DMS53 (cell line): Measurements from ENCODE around the gene SBNO2.
"Not testable (repeated sequence)": the region's sequence is repeated elsewhere in the genome, so short reads cannot be mapped to it uniquely, and the experiment has no call there.

Experiments
- DNase-seq: peaks from one replicate; lab custom pipeline; 2025; lab: John Stamatoyannopoulos, UW

The SBNO2 gene

DNA sequence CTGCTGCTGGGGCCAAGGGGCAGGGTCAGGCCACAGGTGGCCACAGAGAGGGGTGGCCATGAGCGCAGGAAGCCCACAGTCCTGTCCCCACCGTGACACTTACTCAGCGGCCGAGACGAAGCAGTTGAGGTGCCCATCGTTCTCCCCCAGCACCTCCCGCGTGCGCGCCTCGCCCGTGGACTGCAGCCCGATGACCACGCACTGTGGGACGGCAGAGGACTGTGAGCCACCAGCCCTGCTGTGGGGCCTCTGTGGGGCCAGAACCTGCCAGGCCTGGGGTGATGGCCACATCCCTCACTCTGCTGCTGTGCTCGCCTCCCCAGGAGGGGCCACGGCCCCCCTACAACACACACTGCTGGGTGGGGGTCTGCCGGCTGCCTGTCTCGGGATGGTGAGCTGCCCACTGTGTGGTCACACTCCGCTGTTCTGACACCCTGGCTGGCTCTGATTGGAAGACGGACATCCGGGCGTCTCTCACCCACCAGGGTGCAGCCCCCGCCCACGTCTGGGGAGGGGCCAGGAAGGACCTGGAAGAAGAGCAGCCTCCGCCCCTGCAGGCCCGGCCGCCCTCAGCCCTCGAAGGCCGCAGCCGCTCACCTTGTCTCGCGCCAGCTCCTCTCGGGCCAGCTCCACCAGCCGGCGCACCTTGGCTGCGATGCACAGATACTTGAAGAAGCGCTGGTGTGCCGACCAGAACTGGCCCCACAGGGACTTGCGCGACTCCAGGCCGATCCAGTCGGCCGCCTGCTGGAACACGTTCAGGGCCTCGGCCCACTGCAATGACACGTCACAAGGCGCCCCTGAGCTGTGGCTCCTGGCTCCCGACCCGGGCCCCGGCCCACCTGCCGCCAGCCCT is 57.1 kb downstream of the SBNO2 start:
- DNase-seq, result no peak

DNA sequence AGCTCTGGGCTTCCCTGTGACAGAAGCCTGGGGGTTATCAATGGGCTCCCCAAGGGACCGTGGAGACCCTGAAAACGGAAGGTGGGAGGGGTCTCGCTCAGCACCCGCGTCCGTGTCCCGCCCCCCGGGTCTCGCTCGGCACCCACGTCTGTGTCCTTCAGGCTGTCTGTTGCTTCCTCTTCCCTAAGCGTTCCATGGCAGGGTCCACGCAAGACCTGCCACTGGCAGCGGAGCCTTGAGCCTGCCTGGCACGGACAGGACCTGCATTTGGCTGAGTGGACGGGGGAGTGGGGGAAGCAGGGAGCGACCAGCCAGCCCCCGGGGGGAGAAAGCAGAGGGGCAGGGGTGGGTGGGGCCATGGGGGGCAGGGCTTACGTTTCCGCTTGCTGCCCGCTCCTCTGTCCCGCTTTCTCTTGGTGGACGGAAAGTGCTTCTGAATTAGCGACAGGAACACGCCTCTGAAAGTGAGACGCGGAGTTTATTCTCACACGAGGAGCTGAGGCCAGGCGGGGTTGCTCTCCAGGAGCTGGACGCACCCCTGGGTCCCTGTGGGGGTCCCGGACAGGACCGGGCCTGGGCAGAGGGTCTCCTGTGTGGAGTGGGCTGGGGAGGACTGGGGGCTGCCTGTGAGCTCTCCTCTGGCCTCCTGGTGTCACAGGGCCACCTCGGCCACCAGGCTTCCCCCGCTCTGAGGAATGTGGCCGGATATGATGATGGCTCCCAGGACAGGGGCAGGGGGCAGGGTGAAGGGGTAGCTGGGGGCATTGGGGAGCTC is 58.2 kb downstream of the SBNO2 start:
- no peak for DNase-seq

DNA sequence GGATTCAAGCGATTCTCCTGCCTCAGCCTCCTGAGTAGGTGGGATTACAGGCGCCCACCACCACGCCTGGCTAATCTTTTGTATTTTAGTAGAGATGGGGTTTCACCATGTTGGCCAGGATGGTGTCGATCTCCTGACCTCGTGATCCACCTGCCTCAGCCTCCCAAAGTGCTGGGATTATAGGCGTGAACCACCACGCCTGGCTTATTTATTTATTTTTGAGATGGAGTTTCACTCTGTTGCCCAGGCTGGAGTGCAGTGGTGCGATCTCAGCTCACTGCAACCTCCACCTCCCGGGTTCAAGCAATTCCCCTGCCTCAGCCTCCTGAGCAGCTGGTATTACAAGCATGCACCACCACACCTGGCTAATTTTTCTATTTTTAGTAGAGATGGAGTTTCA is 59.3 kb downstream of the SBNO2 start:
- DNase-seq, result not testable (repeated sequence)

DNA sequence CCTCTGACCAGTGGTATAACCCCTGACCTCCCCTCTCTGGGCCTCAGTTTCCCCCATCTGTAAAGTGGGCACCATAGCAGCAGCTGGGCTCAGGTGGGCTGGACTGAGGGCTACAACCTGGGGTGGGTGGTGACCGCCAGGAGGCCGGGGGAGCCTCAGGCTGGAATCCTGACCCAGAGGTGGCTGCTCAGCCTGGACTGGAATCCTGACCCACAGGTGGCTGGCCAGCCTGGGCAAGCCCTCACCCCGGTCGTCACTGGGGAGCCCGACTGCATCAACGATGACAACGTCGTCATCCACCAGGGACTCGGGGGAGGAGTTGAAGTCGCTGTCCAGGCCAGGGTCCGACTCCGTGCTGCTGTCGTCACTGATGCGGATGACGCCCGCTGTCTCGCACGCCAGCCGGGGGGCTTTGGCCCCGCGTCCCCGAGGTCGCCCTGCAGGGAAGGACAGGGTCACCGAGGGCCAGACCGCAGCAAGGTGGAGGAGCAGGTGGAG is 60.0 kb downstream of the SBNO2 start:
- DNase-seq, result no peak

DNA sequence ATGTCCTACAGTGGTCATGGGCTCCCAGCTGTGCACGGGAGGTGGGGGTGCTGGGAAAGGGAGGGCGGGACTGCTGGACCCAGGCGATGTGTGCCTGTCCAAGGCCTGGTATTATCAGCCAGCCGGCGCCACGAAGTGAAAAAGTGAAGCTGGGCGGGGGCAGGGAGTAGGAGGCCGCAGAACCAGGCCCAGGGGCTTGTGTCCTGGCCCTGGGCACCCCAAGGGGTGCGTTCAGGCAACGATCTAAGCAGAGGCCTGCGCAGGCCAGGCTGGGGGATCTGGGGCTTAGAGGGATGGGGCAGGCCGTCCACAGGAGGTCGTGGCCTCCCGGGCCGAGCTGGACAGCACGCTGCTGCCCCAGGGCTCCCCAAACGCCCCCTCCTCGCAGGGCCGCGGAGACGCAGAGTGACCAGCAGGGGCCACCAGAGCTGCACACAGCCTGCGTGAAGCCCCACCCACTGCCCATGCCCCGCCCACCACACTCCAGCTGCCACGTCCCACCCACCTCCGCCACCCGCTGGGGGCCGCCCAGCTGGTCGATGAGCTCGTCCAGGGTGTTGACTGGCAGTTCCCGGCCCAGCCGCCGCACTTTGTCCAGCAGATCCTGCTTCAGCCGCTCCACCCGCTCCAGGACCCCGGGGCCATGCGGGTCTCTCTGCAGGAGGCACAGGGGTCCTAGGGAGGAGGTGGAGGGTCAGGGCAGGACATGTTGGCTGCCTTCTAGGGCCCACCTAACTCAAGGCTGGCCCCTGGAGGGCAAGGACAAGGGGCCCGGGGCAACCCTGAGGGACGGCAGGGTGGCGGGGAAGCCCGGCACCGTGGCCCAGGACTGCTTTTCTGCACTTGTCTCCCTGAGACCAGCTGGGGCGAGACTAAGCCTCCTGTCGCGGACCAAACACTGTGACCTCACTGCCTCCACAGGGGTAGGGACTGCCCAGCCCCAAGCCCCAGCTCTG is 60.8 kb downstream of the SBNO2 start:
- peak; percentile 55 for DNase-seq

DNA sequence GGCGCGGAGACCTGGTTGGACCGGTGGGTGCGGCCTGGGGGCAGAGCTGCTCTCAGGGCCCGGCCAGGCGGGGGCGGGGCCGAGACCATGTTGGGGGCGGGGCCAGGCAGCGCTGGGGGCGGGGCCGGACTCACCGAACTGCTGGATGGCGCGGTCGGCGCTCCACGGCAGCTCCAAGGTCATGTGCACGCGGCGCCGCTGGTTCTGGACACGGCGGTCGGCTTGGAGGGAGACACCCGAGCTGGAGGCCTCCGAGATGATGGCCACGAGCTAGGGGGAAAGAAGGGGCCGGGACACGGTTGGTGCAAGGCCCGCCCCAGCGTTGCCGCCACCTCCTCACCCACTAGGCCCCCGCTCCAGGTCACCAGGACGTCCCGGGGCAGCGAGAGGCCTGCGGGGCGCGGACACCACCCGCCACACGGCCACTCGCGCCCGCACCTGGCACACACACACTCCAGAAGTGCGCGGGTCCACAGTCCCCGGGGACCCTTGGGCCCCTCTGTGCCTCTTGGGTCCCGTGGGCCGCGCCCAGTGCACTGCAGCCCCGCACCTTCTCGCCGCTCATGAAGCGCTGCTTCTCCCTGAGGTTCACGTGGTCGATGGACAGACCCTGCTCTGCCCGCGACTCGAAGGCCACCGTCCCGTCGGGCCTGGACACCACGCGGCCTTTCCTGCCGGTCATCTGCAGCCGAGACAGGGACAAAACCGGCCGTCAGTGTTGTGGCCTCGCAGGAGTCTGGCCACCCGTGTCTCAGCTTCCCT is 61.6 kb downstream of the SBNO2 start:
- no peak for DNase-seq

DNA sequence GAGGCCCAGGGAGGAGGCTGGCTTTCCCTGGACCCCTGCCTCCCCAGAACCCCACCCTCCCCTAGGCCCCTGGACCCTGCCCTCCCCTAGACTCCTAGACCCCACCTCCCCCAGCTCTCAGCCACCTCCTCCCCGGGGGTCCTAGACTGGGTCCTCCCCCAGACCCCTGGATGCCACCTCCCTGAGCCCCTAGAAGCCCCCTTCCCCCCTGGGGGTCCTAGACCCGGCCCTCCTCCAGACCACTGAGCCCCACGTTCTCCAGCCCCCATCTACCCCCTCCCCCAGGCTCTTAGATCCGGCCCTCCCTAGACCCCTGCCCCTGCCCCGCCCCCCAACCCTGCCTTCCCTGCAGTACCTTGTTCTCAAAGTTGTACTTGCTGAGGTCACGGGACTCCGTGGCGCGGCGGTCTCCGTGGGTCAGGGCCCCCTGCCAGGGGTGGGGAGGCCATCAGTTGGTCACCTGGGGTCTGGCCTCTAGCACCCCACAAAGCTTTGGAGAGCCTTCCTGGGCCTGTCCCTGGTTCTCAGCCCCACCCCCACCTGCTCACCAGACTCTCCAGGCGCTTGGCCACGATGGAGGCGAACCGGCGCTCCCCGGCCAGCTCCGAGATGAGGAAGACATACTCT is 62.3 kb downstream of the SBNO2 start:
- DNase-seq, result no peak

DNA sequence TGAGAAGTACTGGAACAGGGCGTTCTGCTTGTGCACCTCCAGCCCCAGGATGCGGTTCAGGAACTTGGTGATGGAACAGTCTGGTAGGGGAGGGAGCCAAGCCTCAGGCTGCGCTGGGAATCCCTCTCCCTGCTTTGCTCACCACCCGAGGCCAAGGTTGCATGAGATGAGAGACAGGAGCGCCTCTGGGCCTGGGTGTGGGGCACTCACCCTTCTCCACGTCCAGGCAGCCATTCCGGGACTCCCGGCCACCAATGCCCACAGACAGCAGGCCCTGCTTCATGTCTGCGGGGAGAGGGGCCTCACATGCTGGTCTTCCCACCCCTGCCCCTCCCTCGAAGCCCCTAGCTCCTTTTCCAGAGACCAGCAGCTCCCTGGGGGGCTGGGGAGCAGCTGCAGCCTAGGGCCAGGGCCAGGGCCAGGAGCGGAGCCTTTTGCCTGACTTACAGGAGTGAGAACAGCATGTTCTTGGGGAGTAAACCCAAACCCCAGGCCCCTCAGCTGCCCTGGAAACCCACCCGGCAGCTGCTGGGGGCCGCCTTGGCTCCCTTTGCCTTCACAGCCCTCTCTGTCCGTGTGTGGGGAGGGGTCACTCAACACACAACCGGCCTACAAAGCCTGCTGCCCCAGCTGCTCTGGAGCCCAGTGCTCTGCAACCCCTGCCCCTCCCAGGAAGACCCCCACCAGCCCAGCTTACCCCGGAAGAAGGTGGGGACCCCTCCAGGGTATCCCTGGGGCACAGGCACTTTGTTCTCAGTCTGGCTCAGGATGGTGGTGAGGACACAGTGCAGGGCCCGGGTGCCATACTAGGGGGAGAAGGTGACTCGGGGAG is 63.0 kb downstream of the SBNO2 start:
- DNase-seq, result peak; percentile 45

DNA sequence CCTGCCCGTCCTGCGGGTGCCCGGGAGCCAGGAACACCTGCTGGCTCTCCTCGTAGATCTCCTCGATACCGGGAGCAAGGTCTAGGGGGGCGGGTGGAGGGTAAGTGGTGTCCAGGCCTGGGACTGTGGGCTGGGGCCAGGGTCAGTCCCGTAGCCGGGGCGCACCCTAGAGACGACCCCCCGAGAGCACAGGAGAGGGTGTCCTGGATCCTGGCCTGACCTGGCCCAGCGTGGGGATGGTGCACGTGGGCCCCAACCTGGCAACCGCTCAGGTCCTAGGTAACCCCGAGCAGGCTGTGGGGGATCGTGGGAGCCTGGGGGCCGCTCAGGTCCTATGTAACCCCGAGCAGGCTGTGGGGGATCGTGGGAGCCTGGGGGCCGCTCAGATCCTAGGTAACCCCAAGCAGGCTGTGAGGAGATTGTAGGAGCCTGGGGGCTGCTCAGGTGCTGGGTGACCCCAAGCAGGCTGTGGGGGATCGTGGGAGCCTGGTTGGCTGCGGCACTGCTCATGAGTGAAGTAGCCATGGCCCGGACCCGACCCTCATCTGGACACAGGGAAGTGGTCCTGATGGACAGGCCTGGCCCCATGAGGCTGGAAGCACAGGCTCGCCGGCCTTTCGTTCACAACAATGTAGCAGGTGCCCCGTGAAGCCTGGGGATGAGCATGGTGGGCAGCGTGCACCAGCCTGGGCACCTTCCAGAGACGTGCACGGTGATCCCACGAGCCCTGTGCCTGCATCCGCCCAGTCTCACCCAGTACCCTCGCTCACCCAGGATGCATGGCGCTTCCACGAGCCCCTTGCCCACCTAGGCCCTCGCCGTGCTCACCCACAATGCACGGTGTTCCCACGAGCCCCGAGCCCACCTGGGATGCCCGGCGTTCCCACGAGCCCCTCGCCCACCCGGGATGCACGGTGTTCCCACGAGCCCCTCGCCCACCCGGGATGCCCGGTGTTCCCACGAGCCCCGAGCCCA is 64.1 kb downstream of the SBNO2 start:
- DNase-seq, result no peak

DNA sequence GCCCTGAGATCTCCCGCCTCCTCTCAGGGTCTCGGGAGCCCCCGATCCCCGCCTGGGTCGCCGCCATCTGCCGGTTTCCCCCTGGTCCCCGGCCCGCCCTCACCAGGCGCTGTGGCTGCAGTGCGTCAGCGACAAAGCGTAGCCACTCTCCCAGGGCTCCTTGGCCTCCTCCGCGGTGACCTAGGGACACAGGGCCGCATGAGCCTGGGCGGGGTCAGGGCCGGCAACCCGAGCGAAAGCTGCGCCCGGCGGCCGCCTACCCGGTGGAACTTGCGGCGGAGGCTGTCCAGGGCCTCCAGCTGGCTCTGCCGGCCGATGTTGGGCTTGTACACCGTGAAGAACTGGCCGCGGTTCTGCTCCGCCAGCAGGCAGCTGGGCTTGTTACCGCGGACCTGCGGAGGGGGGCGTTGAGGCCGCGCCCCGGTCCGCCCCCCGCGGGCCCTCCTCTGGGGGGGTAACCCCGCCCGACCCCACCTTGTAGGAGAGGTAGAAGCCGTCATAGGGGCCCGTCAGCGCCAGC is 65.0 kb downstream of the SBNO2 start:
- no peak for DNase-seq

DNA sequence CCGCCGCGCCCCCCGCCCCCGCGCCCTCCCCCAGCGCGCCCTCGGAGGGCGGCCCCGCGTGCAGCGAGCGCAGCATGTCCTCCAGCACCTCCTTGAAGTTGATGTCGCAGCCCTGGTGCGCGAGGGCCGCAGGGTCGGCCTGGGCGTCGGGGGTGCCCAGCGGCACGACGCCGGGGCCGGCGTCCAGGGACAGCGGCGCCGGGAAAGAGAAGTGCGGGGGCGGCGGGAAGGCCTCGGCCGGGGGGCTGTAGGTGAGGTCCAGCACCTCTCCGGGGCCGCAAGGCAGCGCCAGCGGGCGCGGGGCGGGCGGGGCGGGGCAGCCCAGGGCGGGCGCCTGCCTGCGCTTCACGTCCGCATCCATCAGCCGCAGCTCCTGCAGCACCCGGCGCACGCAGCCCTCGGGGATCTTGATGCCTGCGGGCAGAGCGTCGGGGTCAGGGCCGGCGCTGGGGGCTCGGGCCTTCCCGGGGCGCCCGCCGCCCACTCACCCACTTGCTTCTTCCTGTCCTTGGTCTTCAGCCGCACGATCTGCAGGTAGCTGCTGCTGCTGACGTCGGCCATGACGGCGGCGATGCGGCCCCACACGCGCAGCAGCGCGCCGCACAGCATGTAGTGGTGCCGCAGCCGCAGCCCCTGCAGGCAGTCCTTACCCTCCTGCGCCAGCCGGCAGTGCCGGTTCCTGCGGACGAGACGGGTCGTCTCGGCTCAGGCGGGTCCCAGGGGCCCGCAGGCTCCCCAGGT is 65.6 kb downstream of the SBNO2 start:
- no peak for DNase-seq

DNA sequence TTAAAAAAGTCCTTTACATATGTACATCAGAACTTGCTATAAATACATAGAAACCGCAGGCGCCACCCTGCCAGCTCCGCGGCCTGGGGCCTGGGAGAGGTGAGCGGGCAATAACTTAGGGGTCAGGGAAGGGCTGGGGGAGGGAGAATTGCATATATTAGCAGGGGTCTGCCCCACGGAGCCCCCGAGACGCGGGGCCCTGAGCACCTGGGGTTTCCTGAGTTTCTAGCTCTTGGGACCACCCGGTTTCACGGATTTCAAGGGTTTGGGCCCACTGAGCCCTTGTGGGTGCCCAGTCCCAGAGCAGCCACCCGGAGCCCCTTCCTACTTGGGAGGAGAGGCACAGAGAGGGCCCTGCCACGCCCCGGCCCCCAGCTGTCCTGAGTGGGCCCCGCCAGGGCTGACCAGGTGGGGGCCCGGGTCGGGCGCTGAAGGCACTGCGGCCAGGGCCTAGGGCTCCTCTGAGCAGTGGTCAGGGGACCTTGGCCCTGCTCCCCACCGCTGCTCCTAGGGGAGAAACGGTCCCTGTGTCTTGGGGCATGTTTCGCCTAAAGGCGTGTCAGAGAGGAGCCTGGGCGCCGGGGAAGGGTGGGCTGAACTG is 66.3 kb downstream of the SBNO2 start:
- no peak for DNase-seq

DNA sequence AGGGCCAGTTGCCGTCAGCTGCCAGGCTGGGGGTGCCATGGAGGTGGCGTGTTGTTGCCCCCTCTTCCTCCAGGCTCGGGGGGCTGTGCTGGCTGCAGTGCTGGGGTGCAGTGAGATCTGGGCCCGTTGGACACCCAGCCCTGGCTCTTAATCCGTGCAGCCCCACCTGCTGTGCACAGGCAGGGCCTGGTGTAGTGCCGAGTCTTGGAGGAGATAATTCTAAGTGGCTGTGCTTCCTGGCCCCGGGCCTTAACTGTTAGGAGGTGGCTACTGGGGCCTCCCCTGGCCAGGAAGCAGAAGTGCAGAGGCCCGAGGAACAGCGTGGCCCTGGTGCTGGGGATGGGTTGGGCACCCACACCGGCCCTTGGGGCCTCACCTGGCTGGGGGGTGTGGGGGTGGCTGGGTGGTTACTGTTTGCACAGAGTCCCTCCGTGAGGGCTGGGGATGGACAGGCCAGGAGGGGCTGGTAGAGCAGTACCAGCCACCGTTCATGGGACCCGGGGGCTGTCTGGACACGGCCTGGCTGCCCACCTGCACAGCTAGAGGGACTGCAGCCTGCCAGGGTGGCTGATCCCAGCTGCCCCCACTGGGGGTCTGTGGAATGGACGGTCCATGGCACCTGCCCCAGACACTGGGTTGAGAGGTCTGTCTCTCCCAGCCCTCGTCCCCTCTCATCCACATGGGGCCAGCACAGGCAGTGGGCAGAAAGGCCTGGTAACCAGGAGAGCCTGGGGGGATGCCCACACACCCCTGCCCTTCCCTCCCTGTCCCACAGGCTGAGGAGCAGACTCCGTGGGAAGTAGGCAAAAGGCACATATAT is 67.0 kb downstream of the SBNO2 start:
- peak; percentile 50 for DNase-seq

DNA sequence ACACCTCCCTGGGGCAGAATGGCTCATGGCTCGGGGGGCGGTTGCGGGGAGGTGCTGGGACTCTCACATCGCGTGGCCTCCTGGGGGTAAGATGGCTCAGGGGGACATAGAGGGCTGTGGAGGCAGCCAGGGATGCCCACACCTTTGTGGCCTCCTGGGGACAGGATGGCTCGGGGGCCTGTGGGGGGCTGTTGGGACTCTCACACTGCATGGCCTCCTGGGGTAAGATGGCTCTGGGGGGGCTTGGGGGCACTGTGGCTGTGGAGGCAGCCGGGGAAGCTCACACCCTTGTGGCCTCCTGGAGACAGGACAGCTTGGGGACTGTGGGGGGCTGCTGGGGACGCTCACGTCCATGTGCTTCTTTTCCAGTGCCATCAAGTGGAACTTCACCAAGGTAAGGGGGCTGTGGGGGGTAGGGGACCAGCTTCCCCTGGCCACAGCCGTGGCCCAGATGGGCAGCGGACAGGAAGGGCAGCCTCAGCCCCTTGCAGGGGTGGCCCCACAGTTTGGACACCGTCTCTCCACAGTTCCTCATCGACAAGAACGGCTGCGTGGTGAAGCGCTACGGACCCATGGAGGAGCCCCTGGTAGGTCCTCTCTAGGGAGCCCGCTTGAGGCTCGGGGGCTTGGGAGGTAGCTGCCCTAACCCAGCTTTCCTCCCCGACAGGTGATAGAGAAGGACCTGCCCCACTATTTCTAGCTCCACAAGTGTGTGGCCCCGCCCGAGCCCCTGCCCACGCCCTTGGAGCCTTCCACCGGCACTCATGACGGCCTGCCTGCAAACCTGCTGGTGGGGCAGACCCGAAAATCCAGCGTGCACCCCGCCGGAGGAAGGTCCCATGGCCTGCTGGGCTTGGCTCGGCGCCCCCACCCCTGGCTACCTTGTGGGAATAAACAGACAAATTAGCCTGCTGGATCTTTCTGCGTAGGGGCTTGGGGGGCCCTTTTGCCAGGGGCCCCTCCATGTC is 67.9 kb downstream of the SBNO2 start:
- no peak for DNase-seq
